Activated CD4-positive, alpha-beta T cell treated with anti-CD3 and anti-CD28 coated beads for 36 hours (primary cell): ENCODE data around the gene NRN1L. TPM values are rescaled to one million over a fixed set of nuclear protein-coding genes. Genes with fewer than 3 reads are reported as not detected.

Source experiments
- ATAC-seq: fragments of 200-7000 bp; cut with Tn5 transposase; one replicate; pipeline ENCODE4 v1.10.0; 2021; ENCODE audit warnings: mild to moderate bottlenecking, moderate library complexity
- CTCF ChIA-PET: fragments of 350-600 bp; sonication (Branson Sonifier 250); formaldehyde crosslinking; loops from one replicate; lab custom pipeline; 2021; ENCODE audit warnings: antibody characterized with exemption; lab: Charles Lee
- POLR2A ChIA-PET: fragments of 350-600 bp; sonication (Branson Sonifier 250); formaldehyde crosslinking; loops from one replicate; lab custom pipeline; 2021; ENCODE audit warnings: antibody characterized with exemption, inconsistent platforms; lab: Charles Lee
- DNase-seq: peaks from one replicate; pipeline ENCODE4 v3.0.0-alpha.2; 2020
- H3K27ac Mint-ChIP-seq: one replicate; pipeline ENCODE4 v1.8.0; 2021; ENCODE audit warnings: mixed read lengths
- H3K27me3 Mint-ChIP-seq: one replicate; pipeline ENCODE4 v1.8.0; 2021; ENCODE audit warnings: mixed read lengths
- H3K36me3 Mint-ChIP-seq: one replicate; pipeline ENCODE4 v1.8.0; 2021; ENCODE audit warnings: low read depth, mixed read lengths
- H3K4me1 Mint-ChIP-seq: one replicate; pipeline ENCODE4 v1.8.0; 2021; ENCODE audit warnings: mixed read lengths
- H3K4me3 Mint-ChIP-seq: one replicate; pipeline ENCODE4 v1.8.0; 2021; ENCODE audit warnings: mild to moderate bottlenecking, moderate library complexity, mixed read lengths
- H3K9me3 Mint-ChIP-seq: one replicate; pipeline ENCODE4 v1.8.0; 2021; ENCODE audit warnings: low read depth, mixed read lengths
- intact Hi-C, 2 experiments: fragments of 100-400 bp; cut with DNase I in 1 of 2; cut with micrococcal nuclease in 1 of 2; formaldehyde crosslinking; loops; one replicate each; pipeline versions ENCODE4 v1.14.2 to v1.15.1; 2022 to 2024; cut with DNase I, micrococcal nuclease
- total RNA-seq, 2 experiments: library from RNA; stranded (reverse); gene quantifications; one replicate each; pipeline ENCODE4 v1.2.3, GENCODE V29; 2021

NRN1L gene
- total RNA-seq, 2 experiments from 2014 or later = not detected

DNA sequence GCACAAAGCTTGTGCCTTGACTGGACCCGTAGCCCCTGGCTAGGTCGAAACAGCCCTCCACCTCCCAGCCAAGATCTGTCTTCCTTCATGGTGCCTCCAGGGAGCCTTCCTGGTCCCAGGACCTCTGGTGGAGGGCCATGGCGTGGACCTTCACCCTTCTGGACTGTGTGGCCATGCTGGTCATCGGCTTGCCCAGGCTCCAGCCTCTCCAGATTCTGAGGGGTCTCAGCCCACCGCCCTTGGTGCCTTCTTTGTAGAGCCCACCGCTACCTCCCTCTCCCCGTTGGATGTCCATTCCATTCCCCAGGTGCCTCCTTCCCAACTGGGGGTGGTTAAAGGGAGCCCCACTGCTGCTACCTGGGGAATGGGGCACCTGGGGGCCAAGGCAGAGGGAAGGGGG is 43.5 kb downstream of the NRN1L start:
- Mint-ChIP-seq H3K9me3 (no peaks in the 10 kb centered on the region), H3K36me3 (peaks cover 13% of the 10 kb centered on the region), H3K4me3 (no peak overlapping the region), H3K4me1 (no peaks in the 10 kb centered on the region), H3K27ac (no peak overlapping the region), H3K27me3 (no peaks in the 10 kb centered on the region)
- intact Hi-C loops = loop anchor here (1.0 kb wide), 4 partner anchors 45 to 407 kb away; no protein-coding TSS in a partner anchor
- peak; percentile 6 for DNase-seq
- ChIA-PET CTCF (interaction anchor here (0.6 to 1.9 kb wide), 11 partner anchors 9 to 407 kb away, joined by 3 to 21 read pairs (median 4); partner anchors contain the start of gene NRN1L), POLR2A (no interaction called here)
- peak; percentile 5 for ATAC-seq

DNA sequence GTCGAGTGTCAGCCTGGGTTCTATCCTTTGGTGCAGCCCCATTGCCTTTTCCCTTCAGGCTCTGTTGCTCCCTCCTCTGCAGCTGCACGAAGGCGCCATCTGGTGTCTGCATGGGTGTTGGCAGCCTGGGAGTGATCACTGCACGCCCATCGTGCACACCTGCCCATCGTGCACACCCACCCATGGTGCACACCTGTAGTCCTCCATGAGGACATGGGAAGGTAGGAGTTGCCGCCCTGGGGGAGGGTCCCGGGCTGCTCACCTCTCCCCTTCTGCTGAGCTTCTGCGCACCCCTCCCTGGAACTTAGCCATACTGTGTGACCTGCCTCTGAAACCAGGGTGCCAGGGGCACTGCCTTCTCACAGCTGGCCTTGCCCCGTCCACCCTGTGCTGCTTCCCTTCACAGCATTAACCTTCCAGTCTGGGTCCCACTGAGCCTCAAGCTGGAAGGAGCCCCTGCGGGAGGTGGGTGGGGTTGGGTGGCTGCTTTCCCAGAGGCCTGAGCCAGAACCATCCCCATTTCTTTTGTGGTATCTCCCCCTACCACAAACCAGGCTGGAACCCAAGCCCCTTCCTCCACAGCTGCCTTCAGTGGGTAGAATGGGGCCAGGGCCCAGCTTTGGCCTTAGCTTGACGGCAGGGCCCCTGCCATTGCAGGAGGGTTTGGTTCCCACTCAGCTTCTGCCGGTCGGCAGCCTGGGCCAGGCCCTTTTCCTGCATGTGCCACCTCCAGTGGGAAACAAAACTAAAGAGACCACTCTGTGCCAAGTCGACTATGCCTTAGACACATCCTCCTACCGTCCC is 44.1 kb downstream of the NRN1L start:
- no peaks in the 10 kb centered on the region for H3K27me3 Mint-ChIP-seq
- peak; percentile 92 for ATAC-seq
- DNase-seq = peak; percentile 89
- intact Hi-C loops = loop anchor here (1.0 kb wide), 4 partner anchors 45 to 407 kb away; no protein-coding TSS in a partner anchor
- no peaks in the 10 kb centered on the region for H3K4me1 Mint-ChIP-seq
- H3K36me3 Mint-ChIP-seq = peaks cover 16% of the 10 kb centered on the region
- H3K4me3 Mint-ChIP-seq = no peak overlapping the region
- H3K9me3 Mint-ChIP-seq = no peaks in the 10 kb centered on the region
- ChIA-PET POLR2A (no interaction called here), CTCF (interaction anchor here (0.6 to 1.9 kb wide), 16 partner anchors 9 to 408 kb away, joined by 3 to 21 read pairs (median 4); partner anchors contain the start of gene NRN1L)
- no peak overlapping the region for H3K27ac Mint-ChIP-seq

- peaks cover 30% of the 10 kb centered on the region for H3K36me3 Mint-ChIP-seq
- POLR2A ChIA-PET = interaction anchor here (0.6 kb wide), 1 partner anchor 53 kb away, joined by 4 read pairs; no protein-coding TSS in a partner anchor
- no peak overlapping the region for H3K4me3 Mint-ChIP-seq
- no peaks in the 10 kb centered on the region for H3K9me3 Mint-ChIP-seq
- H3K4me1 Mint-ChIP-seq = peaks cover 12% of the 10 kb centered on the region
- CTCF ChIA-PET = interaction anchor here (1.0 to 1.7 kb wide), 3 partner anchors 9 to 111 kb away, joined by 3 to 5 read pairs (median 4); no protein-coding TSS in a partner anchor
- H3K27me3 Mint-ChIP-seq = no peaks in the 10 kb centered on the region
- intact Hi-C loops = no loop called here
- peak; percentile 6 for DNase-seq
- H3K27ac Mint-ChIP-seq = no peak overlapping the region
- no peak for ATAC-seq
Observed at GRCh38 chr16:67930191-67930590, 45.5 kb downstream of the NRN1L start.

GRCh38 chr16:67930678-67931211 is 46.1 kb downstream of the NRN1L start:
- peaks cover 36% of the 10 kb centered on the region for H3K36me3 Mint-ChIP-seq
- intact Hi-C loops = no loop called here
- no peak overlapping the region for H3K4me3 Mint-ChIP-seq
- ATAC-seq (no peak), DNase-seq (peak; percentile 8)
- H3K27me3 Mint-ChIP-seq = no peaks in the 10 kb centered on the region
- no peaks in the 10 kb centered on the region for H3K9me3 Mint-ChIP-seq
- ChIA-PET CTCF (interaction anchor here (1.2 to 1.6 kb wide), 4 partner anchors 9 to 115 kb away, joined by 3 to 5 read pairs (median 3); no protein-coding TSS in a partner anchor), POLR2A (no interaction called here)
- peaks cover 16% of the 10 kb centered on the region for H3K4me1 Mint-ChIP-seq
- H3K27ac Mint-ChIP-seq = no peak overlapping the region

GRCh38 chr16:67931712-67932461 is 47.2 kb downstream of the NRN1L start, which contains the start of gene CTRL:
Gene CTRL (minus strand): TSS chr16:67931862. CDS start chr16:67931852, 10 bp downstream.
- peaks cover 17% of the 10 kb centered on the region for H3K4me1 Mint-ChIP-seq
- ChIA-PET CTCF (interaction anchor here (0.7 to 3.9 kb wide), 6 partner anchors 19 to 116 kb away, joined by 3 to 20 read pairs (median 3); partner anchors contain the start of gene NRN1L), POLR2A (interaction anchor here (0.6 to 1.1 kb wide), 2 partner anchors 31 to 268 kb away, joined by 5 to 9 read pairs; no protein-coding TSS in a partner anchor)
- H3K4me3 Mint-ChIP-seq = no peak within 1 kb of the TSS
- H3K9me3 Mint-ChIP-seq = no peaks in the 10 kb centered on the region
- ATAC-seq = no peak
- H3K36me3 Mint-ChIP-seq = peaks cover 44% of the 10 kb centered on the region
- DNase-seq = peak; percentile 4
- intact Hi-C loops = no loop called here
- no peaks in the 10 kb centered on the region for H3K27me3 Mint-ChIP-seq
- no peak within 1 kb of the TSS for H3K27ac Mint-ChIP-seq

DNA sequence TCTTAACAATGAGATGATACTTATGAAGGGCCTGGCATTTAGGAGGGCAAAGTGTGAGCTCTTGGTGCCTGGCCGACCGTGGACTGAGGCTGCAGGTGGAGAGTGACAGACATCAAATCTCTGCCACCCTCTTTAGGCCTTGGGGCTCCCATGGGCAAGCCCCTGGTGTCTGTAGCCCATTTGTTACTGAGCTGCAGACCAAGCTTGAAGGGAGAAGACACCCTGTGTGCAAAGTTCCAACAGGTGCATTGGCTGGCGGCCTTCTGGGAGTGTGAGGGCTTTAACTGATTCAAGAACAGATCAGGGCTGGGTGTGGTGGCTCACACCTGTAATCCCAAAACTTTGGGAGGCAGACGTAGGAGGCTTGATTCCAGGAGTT is 47.8 kb downstream of the NRN1L start:
- Mint-ChIP-seq H3K4me1 (peaks cover 22% of the 10 kb centered on the region), H3K27me3 (no peaks in the 10 kb centered on the region), H3K9me3 (no peaks in the 10 kb centered on the region), H3K36me3 (peaks cover 49% of the 10 kb centered on the region), H3K4me3 (no peak overlapping the region), H3K27ac (no peak overlapping the region)
- intact Hi-C loops = no loop called here
- no peak for ATAC-seq
- DNase-seq = no peak
- ChIA-PET CTCF (interaction anchor here (1.2 to 3.9 kb wide), 2 partner anchors 20 to 49 kb away, joined by 3 to 20 read pairs; partner anchors contain the start of gene NRN1L), POLR2A (interaction anchor here (1.1 kb wide), 1 partner anchor 268 kb away, joined by 5 read pairs; no protein-coding TSS in a partner anchor)

GRCh38 chr16:67933805-67934204 is 49.1 kb downstream of the NRN1L start:
- Mint-ChIP-seq H3K36me3 (peaks cover 48% of the 10 kb centered on the region), H3K9me3 (no peaks in the 10 kb centered on the region), H3K4me1 (peaks cover 23% of the 10 kb centered on the region), H3K27me3 (no peaks in the 10 kb centered on the region), H3K4me3 (peak overlapping the region; percentile 100), H3K27ac (peak overlapping the region; percentile 14)
- ATAC-seq = no peak
- ChIA-PET CTCF (interaction anchor here (0.6 to 3.9 kb wide), 7 partner anchors 8 to 127 kb away, joined by 3 to 20 read pairs (median 7); partner anchors contain the start of gene NRN1L), POLR2A (no interaction called here)
- DNase-seq = no peak
- intact Hi-C loops = loop anchor here (2.0 kb wide), 2 partner anchors 151 to 707 kb away; partner anchors contain the start of genes NFATC3 (in 1 of the 2) and TMEM208 (in 1 of the 2)

GRCh38 chr16:67934306-67935100 is 49.8 kb downstream of the NRN1L start:
- no peaks in the 10 kb centered on the region for H3K27me3 Mint-ChIP-seq
- POLR2A ChIA-PET = interaction anchor here (0.6 to 1.4 kb wide), 4 partner anchors 17 to 62 kb away, joined by 3 to 5 read pairs (median 3); no protein-coding TSS in a partner anchor
- ATAC-seq (no peak), DNase-seq (peak; percentile 10)
- H3K4me1 Mint-ChIP-seq = peaks cover 28% of the 10 kb centered on the region
- peak overlapping the region; percentile 100 for H3K27ac Mint-ChIP-seq
- CTCF ChIA-PET = interaction anchor here (0.5 to 3.9 kb wide), 13 partner anchors 9 to 602 kb away, joined by 3 to 20 read pairs (median 5); partner anchors contain the start of genes NRN1L, RANBP10 and TSNAXIP1
- no peaks in the 10 kb centered on the region for H3K9me3 Mint-ChIP-seq
- peak overlapping the region; percentile 100 for H3K4me3 Mint-ChIP-seq
- intact Hi-C loops = loop anchor here (1.0 to 5.0 kb wide), 12 partner anchors 41 to 708 kb away; partner anchors contain the start of genes CTCF (in 2 of the 2), ESRP2 (in 2 of the 2), PSKH1 (in 2 of the 2) and THAP11 (in 2 of the 2)
- peaks cover 53% of the 10 kb centered on the region for H3K36me3 Mint-ChIP-seq

DNA sequence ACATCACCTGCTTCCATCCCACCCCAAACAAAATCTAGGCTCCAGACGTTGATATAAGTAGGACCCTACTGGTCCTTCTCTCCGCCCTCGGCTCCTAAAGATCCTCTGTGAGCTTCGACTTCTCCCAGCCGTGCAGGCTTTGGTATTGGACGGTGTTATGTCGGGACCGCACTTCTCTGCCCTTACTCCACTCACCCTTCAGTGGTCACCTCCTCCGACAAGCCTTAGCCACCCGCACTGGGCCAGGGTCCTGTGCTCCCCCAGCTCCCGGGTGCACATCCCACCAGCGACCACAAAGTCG is 50.4 kb downstream of the NRN1L start:
- H3K4me3 Mint-ChIP-seq = peak overlapping the region; percentile 100
- peaks cover 33% of the 10 kb centered on the region for H3K4me1 Mint-ChIP-seq
- H3K9me3 Mint-ChIP-seq = no peaks in the 10 kb centered on the region
- intact Hi-C loops = loop anchor here (1.0 to 5.0 kb wide), 12 partner anchors 42 to 708 kb away; partner anchors contain the start of genes CTCF (in 2 of the 2), ESRP2 (in 2 of the 2), PSKH1 (in 2 of the 2) and THAP11 (in 2 of the 2)
- ChIA-PET POLR2A (interaction anchor here (0.5 to 1.5 kb wide), 10 partner anchors 17 to 490 kb away, joined by 3 to 8 read pairs (median 4); partner anchors contain the start of genes DDX28, DUS2, EDC4 and NFATC3), CTCF (interaction anchor here (0.7 to 3.9 kb wide), 16 partner anchors 9 to 441 kb away, joined by 3 to 20 read pairs (median 6); partner anchors contain the start of genes LCAT, NRN1L and NUTF2)
- peaks cover 53% of the 10 kb centered on the region for H3K36me3 Mint-ChIP-seq
- H3K27me3 Mint-ChIP-seq = no peaks in the 10 kb centered on the region
- DNase-seq (no peak), ATAC-seq (no peak)
- peak overlapping the region; percentile 100 for H3K27ac Mint-ChIP-seq
